Right ventricle myocardium inferior (tissue), 1 donor: Measurements from ENCODE around the gene ITGA7. TPM values are rescaled to one million over a fixed set of nuclear protein-coding genes. Genes with fewer than 3 reads are reported as not detected.
A peak's percentile ranks its signal among the peaks of the same experiment; 100 is the strongest.

Experiments used
- ATAC-seq: fragments of 200-7000 bp; cut with Tn5 transposase; one replicate; pipeline ENCODE4 v1.9.1; 2020; ENCODE audit warnings: mild to moderate bottlenecking, moderate library complexity
- DNase-seq: peaks from one replicate; pipeline ENCODE4 v3.0.0; 2021; ENCODE audit errors: missing footprints
- intact Hi-C: fragments of 100-400 bp; cut with DNase I; formaldehyde crosslinking; loops from one replicate; pipeline ENCODE4 v1.11.0; 2022
- total RNA-seq: library from RNA; stranded (reverse); fragmentation: NEBNext Ultra II Directional; extraction: Animal tissue kit (Norgen Biotek cat#: 25700); gene quantifications from one replicate; pipeline ENCODE4 v1.2.1, GENCODE V29; 2021
- donor health status: DM: no; HTN: yes; CAD: no; lungs with severe emphysema.

Gene ITGA7
- total RNA-seq, 1 donor from 2014 or later = 479 TPM

GRCh38 chr12:55736780-55737580, 29.3 kb upstream of the ITGA7 start:
- ATAC-seq = peak; percentile 52
- intact Hi-C loops = loop anchor here (2.0 to 5.0 kb wide), 3 partner anchors 55 to 75 kb away; a partner anchor contains a TSS
- DNase-seq = peak; percentile 82

GRCh38 chr12:55736076-55736475, 28.4 kb upstream of the ITGA7 start:
- ATAC-seq = no peak
- intact Hi-C loops = loop anchor here (2.0 to 5.0 kb wide), 3 partner anchors 54 to 74 kb away; a partner anchor contains a TSS
- no peak for DNase-seq

GRCh38 chr12:55734595-55734994, 26.9 kb upstream of the ITGA7 start:
- no peak for ATAC-seq
- intact Hi-C loops = no loop called here
- no peak for DNase-seq

- no peak for ATAC-seq
- DNase-seq = no peak
- intact Hi-C loops = no loop called here
These were observed 26.2 kb upstream of the ITGA7 start for GRCh38 chr12:55733858-55734257.

- intact Hi-C loops = no loop called here
- ATAC-seq = no peak
- DNase-seq = no peak
These were observed 25.4 kb upstream of the ITGA7 start for GRCh38 chr12:55733021-55733555.

- intact Hi-C loops = no loop called here
- DNase-seq (no peak), ATAC-seq (no peak)
These were observed 24.6 kb upstream of the ITGA7 start for GRCh38 chr12:55732288-55732687.

- ATAC-seq (peak; percentile 2), DNase-seq (no peak)
- intact Hi-C loops = no loop called here
These were observed 22.4 kb upstream of the ITGA7 start for GRCh38 chr12:55729819-55730818.

- ATAC-seq = peak; percentile 90
- DNase-seq = peak; percentile 96
- intact Hi-C loops = no loop called here
These were observed 21.5 kb upstream of the ITGA7 start, which contains the start of gene CD63 for GRCh38 chr12:55728939-55729818. TSS of gene CD63 (minus strand) at chr12:55729009. CDS start at chr12:55728341, 668 bp downstream.

GRCh38 chr12:55728186-55728938, 20.7 kb upstream of the ITGA7 start:
- DNase-seq (peak; percentile 84), ATAC-seq (peak; percentile 45)
- intact Hi-C loops = no loop called here

GRCh38 chr12:55727643-55728185, 20.0 kb upstream of the ITGA7 start:
- DNase-seq (peak; percentile 76), ATAC-seq (no peak)
- intact Hi-C loops = no loop called here

GRCh38 chr12:55726971-55727370, 19.3 kb upstream of the ITGA7 start:
- ATAC-seq (no peak), DNase-seq (no peak)
- intact Hi-C loops = no loop called here

- ATAC-seq = no peak
- intact Hi-C loops = no loop called here
- DNase-seq = no peak
These were observed 17.9 kb upstream of the ITGA7 start for GRCh38 chr12:55725556-55725955.

GRCh38 chr12:55724940-55725309, 17.2 kb upstream of the ITGA7 start:
- no peak for ATAC-seq
- DNase-seq = no peak
- intact Hi-C loops = loop anchor here (5.0 kb wide), 1 partner anchor 43 kb away; a partner anchor contains a TSS

GRCh38 chr12:55724226-55724939, 16.7 kb upstream of the ITGA7 start:
- intact Hi-C loops = loop anchor here (5.0 kb wide), 1 partner anchor 42 kb away; a partner anchor contains a TSS

GRCh38 chr12:55723516-55724225, 16.0 kb upstream of the ITGA7 start:
- DNase-seq = no peak
- intact Hi-C loops = loop anchor here (5.0 kb wide), 1 partner anchor 41 kb away; a partner anchor contains a TSS
- no peak for ATAC-seq

More at GRCh38 chr12:55724226-55724939, 16.7 kb upstream of the ITGA7 start:
- ATAC-seq (no peak), DNase-seq (peak; percentile 89)

GRCh38 chr12:55722948-55723347, 15.2 kb upstream of the ITGA7 start:
- intact Hi-C loops = loop anchor here (5.0 kb wide), 1 partner anchor 41 kb away; a partner anchor contains a TSS
- ATAC-seq = no peak
- DNase-seq = no peak
